ENCODE data around the gene SCP2D1.
"Not testable (repeated sequence)": the region's sequence is repeated elsewhere in the genome, so short reads cannot be mapped to it uniquely, and the experiment has no call there.

SCP2D1 gene

GRCh38 chr20:18781509-18781908, 32.1 kb upstream of the SCP2D1 start:
- no peak for TF ChIP-seq CTCF (conservative IDR thresholded peaks at IDR 0.05; ENCODE audit: low read depth, low read length)
- no peak for DNase-seq (ENCODE audit: low read depth)
- H3K4me3 ChIP-seq (ENCODE audit: low read length), result no peak overlapping the region

GRCh38 chr20:18783385-18783959, 30.1 kb upstream of the SCP2D1 start:
- no peak for TF ChIP-seq CTCF (conservative IDR thresholded peaks at IDR 0.05; ENCODE audit: low read depth, low read length)
- H3K4me3 ChIP-seq (ENCODE audit: low read length), result no peak overlapping the region
- no peak for DNase-seq (ENCODE audit: low read depth)

- H3K4me3 ChIP-seq (ENCODE audit: low read length); DNase-seq (ENCODE audit: low read depth): not testable (repeated sequence)
Measured at GRCh38 chr20:18787046-18787445, 26.5 kb upstream of the SCP2D1 start.

- no peak for DNase-seq (ENCODE audit: low read depth)
- TF ChIP-seq CTCF (conservative IDR thresholded peaks at IDR 0.05; ENCODE audit: low read depth, low read length), result no peak
- no peak overlapping the region for H3K4me3 ChIP-seq (ENCODE audit: low read length)
Measured at GRCh38 chr20:18788021-18788420, 25.6 kb upstream of the SCP2D1 start.

GRCh38 chr20:18790787-18791186, 22.8 kb upstream of the SCP2D1 start:
- no peak for TF ChIP-seq CTCF (conservative IDR thresholded peaks at IDR 0.05; ENCODE audit: low read depth, low read length)
- no peak overlapping the region for H3K4me3 ChIP-seq (ENCODE audit: low read length)
- DNase-seq (ENCODE audit: low read depth), result no peak

GRCh38 chr20:18793625-18794427, 19.8 kb upstream of the SCP2D1 start:
- H3K4me3 ChIP-seq (ENCODE audit: low read length), result peak overlapping the region; percentile 87
- TF ChIP-seq CTCF (conservative IDR thresholded peaks at IDR 0.05; ENCODE audit: low read depth, low read length), result no peak

GRCh38 chr20:18794428-18794787, 19.2 kb upstream of the SCP2D1 start:
- no peak for DNase-seq (ENCODE audit: low read depth)

More at GRCh38 chr20:18793625-18794427, 19.8 kb upstream of the SCP2D1 start:
- peak; percentile 66 for DNase-seq (ENCODE audit: low read depth)

More at GRCh38 chr20:18794428-18794787, 19.2 kb upstream of the SCP2D1 start:
- no peak for TF ChIP-seq CTCF (conservative IDR thresholded peaks at IDR 0.05; ENCODE audit: low read depth, low read length)
- peak overlapping the region; percentile 87 for H3K4me3 ChIP-seq (ENCODE audit: low read length)
